Activated naive CD8-positive, alpha-beta T cell treated with anti-CD3 and anti-CD28 coated beads for 36 hours (primary cell): ENCODE measurements around the gene CPT1C. TPM values are rescaled to one million over a fixed set of nuclear protein-coding genes. Genes with fewer than 3 reads are reported as not detected.

ENCODE experiments used
- total RNA-seq, 2 experiments: library from RNA; stranded (reverse); gene quantifications; one replicate each; pipeline ENCODE4 v1.2.3, GENCODE V29; 2021

Gene CPT1C
- total RNA-seq, 2 experiments from 2014 or later, result 0.89 to 1.1 TPM

Other genes starting within 250 kb of the CPT1C start
- not detected for gene SLC17A7, start 249.6 kb upstream of the CPT1C start, total RNA-seq
- gene PIH1D1, start 239.3 kb upstream of the CPT1C start, total RNA-seq, result 100 to 1,000 TPM; 140 to 141 TPM
- gene ALDH16A1, start 237.9 kb upstream of the CPT1C start, total RNA-seq, result 10 to 100 TPM; 34.4 to 42.0 TPM
- gene FLT3LG, start 216.9 kb upstream of the CPT1C start, total RNA-seq, result 10 to 100 TPM; 61.0 to 63.5 TPM
- gene RPL13A, start 203.5 kb upstream of the CPT1C start, total RNA-seq, result 1,000 to 10,000 TPM; 3,663 to 3,691 TPM
- 1,000 to 10,000 TPM; 2,825 to 2,867 TPM for gene RPS11, start 194.7 kb upstream of the CPT1C start, total RNA-seq
- 10 to 100 TPM; 11.5 to 12.2 TPM for gene FCGRT, start 178.5 kb upstream of the CPT1C start, total RNA-seq
- 1 to 10 TPM; 3.6 to 4.3 TPM for gene RCN3, start 163.1 kb upstream of the CPT1C start, total RNA-seq
- gene NOSIP, start 110.6 kb upstream of the CPT1C start, total RNA-seq, result 10 to 100 TPM; 61.4 to 69.5 TPM
- gene PRRG2, start 109.8 kb upstream of the CPT1C start, total RNA-seq, result 1 to 10 TPM; 1.5 to 1.6 TPM
- 10 to 100 TPM; 16.0 to 17.8 TPM for gene PRR12, start 99.9 kb upstream of the CPT1C start, total RNA-seq
- 1 to 10 TPM; 4.4 to 5.0 TPM for gene RRAS, start 51.0 kb upstream of the CPT1C start, total RNA-seq
- 10 to 100 TPM; 58.9 to 62.2 TPM for gene SCAF1, start 48.9 kb upstream of the CPT1C start, total RNA-seq
- gene IRF3, start 25.3 kb upstream of the CPT1C start, total RNA-seq, result 100 to 1,000 TPM in 1 of 2 experiments, 10 to 100 TPM in 1; 94.5 to 105 TPM
- 10 to 100 TPM; 74.1 to 81.9 TPM for gene BCL2L12, start 25.2 kb upstream of the CPT1C start, total RNA-seq
- gene PRMT1, start 13.8 kb upstream of the CPT1C start, total RNA-seq, result 100 to 1,000 TPM; 538 to 547 TPM
- 10 to 100 TPM in 1 of 2 experiments, 1 to 10 TPM in 1; 9.5 to 12.0 TPM for gene ADM5, start 1.5 kb upstream of the CPT1C start, total RNA-seq
- under 1 TPM; 0.58 to 0.72 TPM for gene TSKS, start 72.2 kb downstream of the CPT1C start, total RNA-seq
- 10 to 100 TPM; 83.0 to 83.2 TPM for gene AP2A1, start 75.9 kb downstream of the CPT1C start, total RNA-seq
- 10 to 100 TPM; 28.7 to 30.9 TPM for gene FUZ, start 122.2 kb downstream of the CPT1C start, total RNA-seq
- 10 to 100 TPM; 41.6 to 44.8 TPM for gene MED25, start 127.2 kb downstream of the CPT1C start, total RNA-seq
- 10 to 100 TPM; 73.9 to 76.4 TPM for gene PTOV1, start 160.0 kb downstream of the CPT1C start, total RNA-seq
- gene PNKP, start 176.5 kb downstream of the CPT1C start, total RNA-seq, result 100 to 1,000 TPM in 1 of 2 experiments, 10 to 100 TPM in 1; 78.9 to 143 TPM
- gene AKT1S1, start 186.2 kb downstream of the CPT1C start, total RNA-seq, result 10 to 100 TPM; 21.0 to 22.7 TPM
- 10 to 100 TPM; 22.6 to 24.0 TPM for gene TBC1D17, start 186.6 kb downstream of the CPT1C start, total RNA-seq
- 1 to 10 TPM; 2.3 to 2.9 TPM for gene IL4I1, start 205.8 kb downstream of the CPT1C start, total RNA-seq
- 10 to 100 TPM; 23.4 to 25.4 TPM for gene ATF5, start 238.1 kb downstream of the CPT1C start, total RNA-seq
- gene NUP62, start 238.4 kb downstream of the CPT1C start, total RNA-seq, result 100 to 1,000 TPM; 164 to 179 TPM